GM12878 (cell line): ENCODE data around the gene MOCS1. TPM values are rescaled to one million over a fixed set of nuclear protein-coding genes. Genes with fewer than 3 reads are reported as not detected.

ENCODE experiments used
- NBN ChIP-seq: fragments of 450-650 bp; IDR thresholded peaks from 2 replicates; pipeline ENCODE4 v1.6.1; 2016
- NFYB ChIP-seq: IDR thresholded peaks from 2 replicates; pipeline ENCODE4 v1.6.1; 2011; ENCODE audit warnings: low read depth, mild to moderate bottlenecking, low read length, improper control_type of control experiment, moderate library complexity; ENCODE audit not compliant: insufficient read depth
- NR2C2 ChIP-seq: IDR thresholded peaks from 2 replicates; pipeline ENCODE4 v1.6.1; 2011; ENCODE audit warnings: borderline replicate concordance, low read depth; ENCODE audit not compliant: control insufficient read depth, insufficient read length
- SMC3 ChIP-seq: IDR thresholded peaks from 2 replicates; pipeline ENCODE4 v1.6.1; 2011; ENCODE audit warnings: low read length, improper control_type of control experiment, borderline replicate concordance
- SPI1 ChIP-seq: IDR thresholded peaks from 2 replicates; pipeline ENCODE4 v1.6.1; 2011; ENCODE audit warnings: low read depth, mild to moderate bottlenecking, low read length, moderate library complexity, borderline replicate concordance; ENCODE audit not compliant: insufficient read depth
- ZNF687 ChIP-seq: fragments of 450-650 bp; IDR thresholded peaks from 2 replicates; pipeline ENCODE4 v1.6.1; 2017; ENCODE audit warnings: mild to moderate bottlenecking, moderate library complexity
- polyA plus RNA-seq, 11 experiments: library from polyadenylated mRNA; depleted of rRNA in 4 of 11; unstranded in 6 of 11; stranded (reverse) in 5 of 11; fragments of >200 nt; fragmentation: Nextera tagmentation in 4 of 11; fragmentation: Illumina TruSeq in 1 of 11; extraction: Ambion mirVana in 4 of 11; extraction: Trizol in 1 of 11; gene quantifications; 1 replicate in 1 of 11; 2 replicates in 10 of 11; pipeline versions ENCODE4 v1.2.1 to v1.2.3, GENCODE V29; 2011 to 2016; ENCODE audit warnings: inconsistent platforms in 2 of 11, missing spikeins in 2 of 11, low read depth in 1 of 11
- total RNA-seq, 4 experiments: library from RNA; depleted of rRNA in 3 of 4; stranded (reverse); fragments of >200 nt in 3 of 4; fragmentation: Illumina TruSeq in 1 of 4; extraction: Trizol in 1 of 4; gene quantifications; 2 replicates each; pipeline versions ENCODE4 v1.2.1 to v1.2.3, GENCODE V29; 2013 to 2021
- TF ChIP-seq, protein P1 (sequence below): fragments of 450-650 bp; formaldehyde crosslinking; IDR thresholded peaks from 2 replicates; pipeline ENCODE4 v1.5.0; 2022; ENCODE audit warnings: mild to moderate bottlenecking, missing genetic modification characterization
- TF ChIP-seq, protein P2 (sequence below): fragments of 450-650 bp; IDR thresholded peaks from 2 replicates; pipeline ENCODE4 v1.6.1; 2017; ENCODE audit warnings: antibody characterized with exemption, mild to moderate bottlenecking, moderate library complexity

The MOCS1 gene
- total and polyA plus RNA-seq, 10 of the 15 experiments (the other 5 are each of a cell fraction or from before 2014, with no cell fraction given) = 0.02 to 5.4 (median 0.16) TPM; not detected in 2

DNA sequence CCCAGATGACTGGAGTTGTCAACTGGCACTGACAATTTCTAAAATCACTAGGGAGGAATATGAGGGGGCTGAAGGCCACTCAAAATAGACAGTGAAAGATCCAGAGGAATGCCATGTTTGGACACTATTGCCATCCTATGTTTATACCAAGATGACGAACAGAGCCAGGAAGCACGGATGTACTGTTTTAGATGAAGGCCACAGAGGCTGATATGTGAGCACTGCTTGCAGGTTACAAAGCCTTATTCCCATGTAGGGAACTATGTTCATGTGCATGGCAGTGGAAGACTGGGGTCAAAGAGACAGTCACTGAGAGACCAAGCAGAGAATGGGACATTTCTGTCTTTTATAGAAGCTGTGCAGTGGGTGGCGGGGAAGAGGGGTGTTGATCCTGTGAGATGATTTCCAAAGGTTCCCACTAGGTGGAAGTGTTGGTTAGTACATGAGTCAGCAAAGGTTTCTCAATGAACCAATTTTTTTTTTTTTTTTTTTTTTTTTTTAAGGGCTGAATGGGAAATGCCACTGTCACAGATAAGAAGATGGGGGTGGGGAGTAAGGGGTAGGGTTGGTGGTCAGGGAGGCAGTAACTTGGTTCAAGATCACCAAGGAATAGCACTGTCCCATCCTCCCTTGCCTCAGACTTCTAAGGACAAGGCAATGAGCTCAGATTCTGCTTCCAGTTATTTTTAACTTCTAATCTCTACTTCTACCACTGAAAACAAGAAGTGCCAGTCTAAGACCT, 46.7 kb upstream of the MOCS1 start (continued):
- TF ChIP-seq ZNF687 (no peak), NBN (no peak), NR2C2 (no peak), SPI1 (no peak), NFYB (no peak), SMC3 (peak; percentile 77; the same call in 1 of the 2 replicates)
- TF ChIP-seq, protein P1, sequence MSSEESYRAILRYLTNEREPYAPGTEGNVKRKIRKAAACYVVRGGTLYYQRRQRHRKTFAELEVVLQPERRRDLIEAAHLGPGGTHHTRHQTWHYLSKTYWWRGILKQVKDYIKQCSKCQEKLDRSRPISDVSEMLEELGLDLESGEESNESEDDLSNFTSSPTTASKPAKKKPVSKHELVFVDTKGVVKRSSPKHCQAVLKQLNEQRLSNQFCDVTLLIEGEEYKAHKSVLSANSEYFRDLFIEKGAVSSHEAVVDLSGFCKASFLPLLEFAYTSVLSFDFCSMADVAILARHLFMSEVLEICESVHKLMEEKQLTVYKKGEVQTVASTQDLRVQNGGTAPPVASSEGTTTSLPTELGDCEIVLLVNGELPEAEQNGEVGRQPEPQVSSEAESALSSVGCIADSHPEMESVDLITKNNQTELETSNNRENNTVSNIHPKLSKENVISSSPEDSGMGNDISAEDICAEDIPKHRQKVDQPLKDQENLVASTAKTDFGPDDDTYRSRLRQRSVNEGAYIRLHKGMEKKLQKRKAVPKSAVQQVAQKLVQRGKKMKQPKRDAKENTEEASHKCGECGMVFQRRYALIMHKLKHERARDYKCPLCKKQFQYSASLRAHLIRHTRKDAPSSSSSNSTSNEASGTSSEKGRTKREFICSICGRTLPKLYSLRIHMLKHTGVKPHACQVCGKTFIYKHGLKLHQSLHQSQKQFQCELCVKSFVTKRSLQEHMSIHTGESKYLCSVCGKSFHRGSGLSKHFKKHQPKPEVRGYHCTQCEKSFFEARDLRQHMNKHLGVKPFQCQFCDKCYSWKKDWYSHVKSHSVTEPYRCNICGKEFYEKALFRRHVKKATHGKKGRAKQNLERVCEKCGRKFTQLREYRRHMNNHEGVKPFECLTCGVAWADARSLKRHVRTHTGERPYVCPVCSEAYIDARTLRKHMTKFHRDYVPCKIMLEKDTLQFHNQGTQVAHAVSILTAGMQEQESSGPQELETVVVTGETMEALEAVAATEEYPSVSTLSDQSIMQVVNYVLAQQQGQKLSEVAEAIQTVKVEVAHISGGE = no peak
- TF ChIP-seq, protein P2, sequence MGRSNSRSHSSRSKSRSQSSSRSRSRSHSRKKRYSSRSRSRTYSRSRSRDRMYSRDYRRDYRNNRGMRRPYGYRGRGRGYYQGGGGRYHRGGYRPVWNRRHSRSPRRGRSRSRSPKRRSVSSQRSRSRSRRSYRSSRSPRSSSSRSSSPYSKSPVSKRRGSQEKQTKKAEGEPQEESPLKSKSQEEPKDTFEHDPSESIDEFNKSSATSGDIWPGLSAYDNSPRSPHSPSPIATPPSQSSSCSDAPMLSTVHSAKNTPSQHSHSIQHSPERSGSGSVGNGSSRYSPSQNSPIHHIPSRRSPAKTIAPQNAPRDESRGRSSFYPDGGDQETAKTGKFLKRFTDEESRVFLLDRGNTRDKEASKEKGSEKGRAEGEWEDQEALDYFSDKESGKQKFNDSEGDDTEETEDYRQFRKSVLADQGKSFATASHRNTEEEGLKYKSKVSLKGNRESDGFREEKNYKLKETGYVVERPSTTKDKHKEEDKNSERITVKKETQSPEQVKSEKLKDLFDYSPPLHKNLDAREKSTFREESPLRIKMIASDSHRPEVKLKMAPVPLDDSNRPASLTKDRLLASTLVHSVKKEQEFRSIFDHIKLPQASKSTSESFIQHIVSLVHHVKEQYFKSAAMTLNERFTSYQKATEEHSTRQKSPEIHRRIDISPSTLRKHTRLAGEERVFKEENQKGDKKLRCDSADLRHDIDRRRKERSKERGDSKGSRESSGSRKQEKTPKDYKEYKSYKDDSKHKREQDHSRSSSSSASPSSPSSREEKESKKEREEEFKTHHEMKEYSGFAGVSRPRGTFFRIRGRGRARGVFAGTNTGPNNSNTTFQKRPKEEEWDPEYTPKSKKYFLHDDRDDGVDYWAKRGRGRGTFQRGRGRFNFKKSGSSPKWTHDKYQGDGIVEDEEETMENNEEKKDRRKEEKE = no peak
